H1 (cell line): ENCODE measurements around the gene GBE1. TPM values are rescaled to one million over a fixed set of nuclear protein-coding genes. Genes with fewer than 3 reads are reported as not detected.

Experiments
- CTCF ChIA-PET: fragments of 300-600 bp; sonication (Branson Sonifier 250); formaldehyde crosslinking; loops from one replicate; lab custom pipeline; 2021; ENCODE audit not compliant: partially characterized antibody; lab: Charles Lee
- POLR2A ChIA-PET: fragments of 300-600 bp; sonication (Branson Sonifier 250); formaldehyde crosslinking; loops from one replicate; lab custom pipeline; 2021; ENCODE audit warnings: inconsistent platforms; ENCODE audit not compliant: partially characterized antibody; lab: Charles Lee
- DNase-seq, 2 experiments: peaks; one replicate each; pipeline versions ENCODE4 v3.0.0 to v3.0.0-alpha.2; 2010 to 2022; ENCODE audit warnings: low spot score in 2 of 2, low read depth in 1 of 2, mixed read lengths in 1 of 2
- FAIRE-seq: peaks from 2 replicates; lab custom pipeline; 2011; peaks lifted over from hg19 to GRCh38; lab: Jason Lieb, UNC
- H2AFZ ChIP-seq: 2 replicates; pipeline ENCODE4 v1.8.1; 2012; ENCODE audit warnings: low read length, inconsistent platforms
- H2AK5ac ChIP-seq: 2 replicates; pipeline ENCODE4 v1.6.1; 2013; ENCODE audit warnings: low read depth, low read length
- H2BK120ac ChIP-seq: replicated peaks from 2 replicates; pipeline ENCODE3; 2013; ENCODE audit warnings: low read depth, low read length, inconsistent platforms
- H2BK12ac ChIP-seq: 2 replicates; pipeline ENCODE4 v1.6.1; 2013; ENCODE audit warnings: low read depth, low read length
- H2BK15ac ChIP-seq: 2 replicates; pipeline ENCODE4 v1.6.1; 2013; ENCODE audit warnings: low read length
- H2BK20ac ChIP-seq: 2 replicates; pipeline ENCODE4 v1.6.1; 2013; ENCODE audit warnings: low read length
- H2BK5ac ChIP-seq: 2 replicates; pipeline ENCODE4 v1.6.1; 2013; ENCODE audit warnings: low read depth, low read length
- H3K14ac ChIP-seq: 2 replicates; pipeline ENCODE4 v1.6.1; 2013; ENCODE audit warnings: inconsistent platforms; ENCODE audit not compliant: insufficient read length
- H3K18ac ChIP-seq: 2 replicates; pipeline ENCODE4 v1.6.1; 2013; ENCODE audit warnings: low read length; ENCODE audit errors: extremely low read depth
- H3K23ac ChIP-seq: 2 replicates; pipeline ENCODE4 v1.6.1; 2013; ENCODE audit warnings: inconsistent platforms; ENCODE audit not compliant: insufficient read length
- H3K23me2 ChIP-seq: 2 replicates; pipeline ENCODE4 v1.6.1; 2013; ENCODE audit warnings: low read depth, low read length
- H3K27ac ChIP-seq: 2 replicates; pipeline ENCODE4 v1.6.1; 2011; ENCODE audit warnings: low read depth, low read length, inconsistent platforms
- H3K27me3 ChIP-seq, 4 experiments: replicated peaks in 1 of 4; 1 replicate in 1 of 4; 2 replicates in 3 of 4; pipeline versions ENCODE4 v1.6.1 to v1.8.1; 2011 to 2013; ENCODE audit warnings: low read length in 3 of 4, mild to moderate bottlenecking in 3 of 4, inconsistent platforms in 2 of 4, mixed read lengths in 2 of 4, moderate library complexity in 1 of 4; ENCODE audit not compliant: control insufficient read depth in 3 of 4, insufficient read depth in 3 of 4; ENCODE audit errors: extremely low read depth in 1 of 4
- H3K36me3 ChIP-seq, 4 experiments: 2 replicates each; pipeline versions ENCODE4 v1.6.1 to v1.8.1; 2011 to 2013; ENCODE audit warnings: mild to moderate bottlenecking in 4 of 4, low read length in 3 of 4, moderate library complexity in 2 of 4, control low read depth in 1 of 4, inconsistent platforms in 1 of 4; ENCODE audit not compliant: insufficient read depth in 4 of 4, control insufficient read depth in 2 of 4
- H3K4ac ChIP-seq: replicated peaks from 2 replicates; pipeline ENCODE3; 2013; ENCODE audit warnings: low read length, low read depth, mixed read lengths, inconsistent platforms; ENCODE audit not compliant: insufficient read length
- H3K4me1 ChIP-seq, 4 experiments: replicated peaks in 1 of 4; 1 replicate in 1 of 4; 2 replicates in 3 of 4; pipeline versions ENCODE4 v1.6.1 to v1.8.1; 2011 to 2013; ENCODE audit warnings: low read length in 3 of 4, inconsistent platforms in 2 of 4, mixed read lengths in 1 of 4; ENCODE audit not compliant: insufficient read depth in 4 of 4, control insufficient read depth in 3 of 4
- H3K4me2 ChIP-seq, 2 experiments: 2 replicates each; pipeline versions ENCODE4 v1.6.1 to v1.8.1; 2011 to 2013; ENCODE audit warnings: low read depth in 2 of 2, low read length in 2 of 2, control low read depth in 1 of 2, inconsistent platforms in 1 of 2, mild to moderate bottlenecking in 1 of 2; ENCODE audit not compliant: insufficient read depth in 1 of 2
- H3K4me3 ChIP-seq, 4 experiments: fragments of 200-600, 300-600 bp in 1 of 4; sonication (generic), shearing (Covaris generic), sonication (Bioruptor Twin) in 1 of 4; 2 replicates each; pipeline versions ENCODE4 v1.5.1 to v1.8.1; 2011 to 2016; ENCODE audit warnings: low read length in 4 of 4, low read depth in 3 of 4, control low read depth in 2 of 4, inconsistent platforms in 2 of 4, mild to moderate bottlenecking in 2 of 4, mixed read lengths in 1 of 4, moderate library complexity in 1 of 4; ENCODE audit not compliant: insufficient read depth in 2 of 4; ENCODE audit errors: extremely low read depth in 1 of 4
- H3K56ac ChIP-seq: replicated peaks from 2 replicates; pipeline ENCODE3; 2013; ENCODE audit warnings: low read depth, mild to moderate bottlenecking, mixed read lengths, low read length, inconsistent platforms; ENCODE audit not compliant: insufficient read length
- H3K79me1 ChIP-seq: 2 replicates; pipeline ENCODE4 v1.6.1; 2013; ENCODE audit warnings: low read depth, low read length, control low read depth
- H3K79me2 ChIP-seq, 2 experiments: 2 replicates each; pipeline versions ENCODE4 v1.6.1 to v1.8.1; 2012 to 2013; ENCODE audit warnings: low read length in 2 of 2, mild to moderate bottlenecking in 2 of 2, inconsistent platforms in 1 of 2; ENCODE audit not compliant: insufficient read depth in 2 of 2, control insufficient read depth in 1 of 2
- H3K9ac ChIP-seq, 4 experiments: replicated peaks in 1 of 4; 1 replicate in 1 of 4; 2 replicates in 3 of 4; pipeline versions ENCODE4 v1.6.1 to v1.8.1; 2011 to 2013; ENCODE audit warnings: low read depth in 3 of 4, low read length in 3 of 4, control low read depth in 2 of 4, mild to moderate bottlenecking in 2 of 4, moderate library complexity in 2 of 4, inconsistent platforms in 1 of 4; ENCODE audit errors: extremely low read depth in 1 of 4
- H3K9me3 ChIP-seq, 2 experiments: 2 replicates each; pipeline versions ENCODE4 v1.6.1 to v1.8.1; 2012 to 2013; ENCODE audit warnings: mild to moderate bottlenecking in 2 of 2, moderate library complexity in 2 of 2, control low read depth in 1 of 2, inconsistent platforms in 1 of 2, low read depth in 1 of 2, low read length in 1 of 2, mixed read lengths in 1 of 2; ENCODE audit not compliant: insufficient read depth in 2 of 2
- H4K20me1 ChIP-seq, 2 experiments: replicated peaks in 1 of 2; 2 replicates each; pipeline versions ENCODE3 to v1.8.1; 2011 to 2013; ENCODE audit warnings: inconsistent platforms in 2 of 2, low read length in 2 of 2, mild to moderate bottlenecking in 1 of 2; ENCODE audit not compliant: insufficient read depth in 2 of 2, control insufficient read depth in 1 of 2
- H4K5ac ChIP-seq: 2 replicates; pipeline ENCODE4 v1.6.1; 2013; ENCODE audit warnings: low read length, low read depth, mixed read lengths, inconsistent platforms; ENCODE audit not compliant: insufficient read length
- H4K8ac ChIP-seq: 2 replicates; pipeline ENCODE4 v1.8.0; 2013; ENCODE audit warnings: mild to moderate bottlenecking, moderate library complexity, low read length, inconsistent platforms; ENCODE audit not compliant: insufficient read depth; ENCODE audit errors: extremely low read depth
- H4K91ac ChIP-seq: replicated peaks from 2 replicates; pipeline ENCODE3; 2013; ENCODE audit warnings: low read length, mixed read lengths, inconsistent platforms; ENCODE audit not compliant: insufficient read length
- BACH1 ChIP-seq: IDR thresholded peaks from 2 replicates; pipeline ENCODE4 v1.6.1; 2012; ENCODE audit warnings: low read length, improper control_type of control experiment
- CBX5 ChIP-seq: fragments of 300-800, 300-1000 bp; sonication (generic); IDR thresholded peaks from 2 replicates; pipeline ENCODE4 v1.7.1; 2016; ENCODE audit warnings: antibody characterized with exemption, low read length, low read depth
- CHD1 ChIP-seq: IDR thresholded peaks from 2 replicates; pipeline ENCODE4 v1.6.1; 2012; ENCODE audit warnings: low read depth, low read length, improper control_type of control experiment
- CHD2 ChIP-seq: IDR thresholded peaks from 2 replicates; pipeline ENCODE4 v1.6.1; 2012; ENCODE audit warnings: low read length, improper control_type of control experiment
- MAFK ChIP-seq: IDR thresholded peaks from 2 replicates; pipeline ENCODE4 v1.6.1; 2012; ENCODE audit warnings: low read depth, mild to moderate bottlenecking, improper control_type of control experiment, low read length
- NRF1 ChIP-seq: IDR thresholded peaks from 2 replicates; pipeline ENCODE4 v1.6.1; 2011; ENCODE audit warnings: mild to moderate bottlenecking, low read depth, low read length, improper control_type of control experiment
- PHF8 ChIP-seq: fragments of 200-600 bp; sonication (generic); conservative IDR thresholded peaks from 2 replicates; pipeline ENCODE4 v1.7.1; 2012; ENCODE audit warnings: low read depth, mild to moderate bottlenecking, inconsistent platforms, low read length, moderate library complexity
- RBBP5 ChIP-seq: IDR thresholded peaks from 2 replicates; pipeline ENCODE4 v1.7.1; 2012; ENCODE audit warnings: low read depth, mild to moderate bottlenecking, inconsistent platforms, low read length, moderate library complexity, borderline replicate concordance
- RFX5 ChIP-seq: IDR thresholded peaks from 2 replicates; pipeline ENCODE4 v1.6.1; 2011; ENCODE audit warnings: low read depth, low read length, improper control_type of control experiment, borderline replicate concordance
- RNF2 ChIP-seq: fragments of 200-900, 300-1000 bp; sonication (generic); IDR thresholded peaks from 2 replicates; pipeline ENCODE4 v1.7.1; 2016; ENCODE audit warnings: borderline replicate concordance, low read depth, mild to moderate bottlenecking, antibody characterized with exemption, low read length; ENCODE audit not compliant: poor library complexity, severe bottlenecking; ENCODE audit errors: missing control alignments
- RXRA ChIP-seq: IDR thresholded peaks from 2 replicates; pipeline ENCODE4 v1.6.1; 2011; ENCODE audit warnings: low read depth, mild to moderate bottlenecking, low read length, moderate library complexity; ENCODE audit not compliant: insufficient read depth
- TAF1 ChIP-seq: IDR thresholded peaks from 2 replicates; pipeline ENCODE4 v1.6.1; 2011; ENCODE audit warnings: mild to moderate bottlenecking, low read depth, low read length
- WGBS, 2 experiments: shearing (Covaris generic) in 1 of 2; methylation state at CpG; one replicate each; pipeline versions ENCODE4 v1.1.6 to v1.1.7; 2013 to 2015; ENCODE audit warnings: low lambda C conversion rate in 2 of 2, mixed read lengths in 2 of 2, inconsistent platforms in 1 of 2, low coverage in 1 of 2, missing lambda C conversion rate in 1 of 2; ENCODE audit not compliant: insufficient replicate concordance in 2 of 2, insufficient coverage in 1 of 2, insufficient read length in 1 of 2; ENCODE audit errors: extremely low coverage in 1 of 2, missing lambda C conversion rate in 1 of 2; 5-methylcytosine and 5-hydroxymethylcytosine counted together
- polyA plus RNA-seq, 7 experiments: library from polyadenylated mRNA; depleted of rRNA in 3 of 7; stranded (reverse) in 5 of 7; unstranded in 2 of 7; fragments of >200 nt in 5 of 7; fragments of 200-250 nt in 2 of 7; gene quantifications; 1 replicate in 5 of 7; 2 replicates in 1 of 7; 4 replicates in 1 of 7; pipeline versions ENCODE4 v1.2.1 to v1.2.3, GENCODE V29; 2011 to 2013; ENCODE audit warnings: missing spikeins in 2 of 7, mixed read lengths in 2 of 7
- total RNA-seq: library from RNA; stranded (reverse); fragmentation: NEBNext Ultra II Directional; extraction: Animal tissue kit (Norgen Biotek cat#: 25700); gene quantifications from 2 replicates; pipeline ENCODE4 v1.2.1, GENCODE V29; 2021
- TF ChIP-seq, protein P1 (sequence below): IDR thresholded peaks from 2 replicates; pipeline ENCODE4 v1.6.1; 2011; ENCODE audit warnings: low read length, improper control_type of control experiment

Gene GBE1
- total and polyA plus RNA-seq, 2 of the 8 experiments (the other 6 are each of a cell fraction or from before 2014, with no cell fraction given) = 3.3 to 7.3 TPM

DNA sequence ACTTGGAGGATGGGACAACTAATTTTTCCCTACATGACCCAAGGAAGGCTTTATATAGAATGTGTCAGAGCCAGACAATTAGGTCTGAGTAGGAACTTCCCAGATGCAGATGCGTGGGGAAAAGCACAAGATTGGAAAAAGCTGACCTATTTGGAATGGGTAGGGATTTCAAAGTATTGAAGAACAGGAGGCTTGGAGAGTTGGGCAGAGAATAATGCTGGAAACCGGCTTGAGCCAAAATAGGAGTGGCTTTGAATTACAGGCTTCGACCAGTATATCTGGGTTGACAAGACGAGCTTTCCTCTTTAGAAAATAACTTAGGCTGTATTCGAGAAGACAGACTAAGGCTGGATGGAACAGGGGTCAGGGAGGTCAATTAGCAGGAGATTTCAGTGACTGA lies 181.1 kb downstream of the GBE1 start:
- DNase-seq = no peak
- Histone ChIP-seq H3K23ac (no peak overlapping the region), H2BK20ac (no peak overlapping the region), H2AFZ (no peak overlapping the region; the same call in 1 of the 2 replicates), H3K18ac (no peak overlapping the region), H2BK5ac (no peak overlapping the region), H3K23me2 (no peaks in the 10 kb centered on the region), H4K20me1 (no peaks in the 10 kb centered on the region), H3K4me2 (no peak overlapping the region), H3K9me3 (no peaks in the 10 kb centered on the region), H3K4ac (no peak overlapping the region), H3K4me1 (peaks cover 0 to 4% (median 2%) of the 10 kb centered on the region in 4 experiments; a peak in 1 of 7 replicates), H4K91ac (no peak overlapping the region), H4K8ac (no peak overlapping the region), H4K5ac (no peak overlapping the region), H2BK12ac (no peak overlapping the region), H2BK120ac (no peak overlapping the region), H3K9ac (no peak overlapping the region), H3K4me3 (no peak overlapping the region), H3K36me3 (no peaks in the 10 kb centered on the region), H3K27ac (no peak overlapping the region), H2AK5ac (no peak overlapping the region), H3K27me3 (peaks cover 0 to 1% (median 0%) of the 10 kb centered on the region in 4 experiments; a peak in 1 of 7 replicates), H2BK15ac (no peak overlapping the region), H3K14ac (no peak overlapping the region), H3K79me2 (no peaks in the 10 kb centered on the region), H3K56ac (no peak overlapping the region), H3K79me1 (no peaks in the 10 kb centered on the region)
- POLR2A ChIA-PET = interaction anchor here (0.6 kb wide), 1 partner anchor 24 kb away, joined by 3 read pairs; no protein-coding TSS in a partner anchor
- CTCF ChIA-PET = interaction anchor here (1.1 to 4.2 kb wide), 4 partner anchors 9 to 347 kb away, joined by 3 to 51 read pairs (median 4); no protein-coding TSS in a partner anchor
- no peak for FAIRE-seq
- WGBS, 2 experiments = 85% methylated on average over 5 of the region's 5 CpGs; no CpG with 5 or more reads in 1 of the 2 experiments
- TF ChIP-seq PHF8 (no peak), CHD2 (no peak), RNF2 (no peak), TAF1 (no peak), RXRA (no peak), NRF1 (no peak), CBX5 (no peak), MAFK (no peak), RFX5 (no peak), RBBP5 (no peak), BACH1 (no peak), CHD1 (no peak)
- TF ChIP-seq, protein P1, sequence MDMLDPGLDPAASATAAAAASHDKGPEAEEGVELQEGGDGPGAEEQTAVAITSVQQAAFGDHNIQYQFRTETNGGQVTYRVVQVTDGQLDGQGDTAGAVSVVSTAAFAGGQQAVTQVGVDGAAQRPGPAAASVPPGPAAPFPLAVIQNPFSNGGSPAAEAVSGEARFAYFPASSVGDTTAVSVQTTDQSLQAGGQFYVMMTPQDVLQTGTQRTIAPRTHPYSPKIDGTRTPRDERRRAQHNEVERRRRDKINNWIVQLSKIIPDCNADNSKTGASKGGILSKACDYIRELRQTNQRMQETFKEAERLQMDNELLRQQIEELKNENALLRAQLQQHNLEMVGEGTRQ = no peak
